ENCODE data around the gene PID1.
"Not testable (repeated sequence)": the region's sequence is repeated elsewhere in the genome, so short reads cannot be mapped to it uniquely, and the experiment has no call there.

PID1 gene

GRCh38 chr2:229206548-229206947 lies 64.5 kb downstream of the PID1 start:
- no peak for DNase-seq

- no peak for DNase-seq
Observed at GRCh38 chr2:229205704-229206103, 65.4 kb downstream of the PID1 start.

GRCh38 chr2:229202646-229203045 lies 68.4 kb downstream of the PID1 start:
- no peak for DNase-seq

- DNase-seq: no peak
Observed at GRCh38 chr2:229201521-229201920, 69.6 kb downstream of the PID1 start.

- DNase-seq: no peak
Observed at GRCh38 chr2:229199267-229199666, 71.8 kb downstream of the PID1 start.

- no peak for DNase-seq
Observed at GRCh38 chr2:229196448-229196847, 74.6 kb downstream of the PID1 start.

GRCh38 chr2:229195346-229195947 lies 75.6 kb downstream of the PID1 start:
- no peak for DNase-seq

GRCh38 chr2:229193281-229193680 lies 77.8 kb downstream of the PID1 start:
- DNase-seq: no peak

GRCh38 chr2:229191413-229191812 lies 79.7 kb downstream of the PID1 start:
- DNase-seq: no peak

GRCh38 chr2:229187123-229187522 lies 84.0 kb downstream of the PID1 start:
- not testable (repeated sequence) for DNase-seq

GRCh38 chr2:229181641-229182040 lies 89.4 kb downstream of the PID1 start:
- no peak for DNase-seq

- no peak for DNase-seq
Observed at GRCh38 chr2:229180658-229181057, 90.4 kb downstream of the PID1 start.

GRCh38 chr2:229179628-229180027 lies 91.5 kb downstream of the PID1 start:
- no peak for DNase-seq

GRCh38 chr2:229178706-229179105 lies 92.4 kb downstream of the PID1 start:
- no peak for DNase-seq

GRCh38 chr2:229178117-229178516 lies 93.0 kb downstream of the PID1 start:
- DNase-seq: no peak

GRCh38 chr2:229176136-229176535 lies 95.0 kb downstream of the PID1 start:
- DNase-seq: no peak

GRCh38 chr2:229175497-229175863 lies 95.6 kb downstream of the PID1 start:
- no peak for DNase-seq

- no peak for DNase-seq
Observed at GRCh38 chr2:229174794-229175496, 96.1 kb downstream of the PID1 start.

- DNase-seq: no peak
Observed at GRCh38 chr2:229173825-229174359, 97.2 kb downstream of the PID1 start.

- DNase-seq: no peak
Observed at GRCh38 chr2:229170916-229171315, 100.2 kb downstream of the PID1 start.

- DNase-seq: no peak
Observed at GRCh38 chr2:229170171-229170570, 100.9 kb downstream of the PID1 start.

- DNase-seq: no peak
Observed at GRCh38 chr2:229169751-229170150, 101.3 kb downstream of the PID1 start.

- no peak for DNase-seq
Observed at GRCh38 chr2:229164545-229165249, 106.4 kb downstream of the PID1 start.

GRCh38 chr2:229163893-229164292 lies 107.2 kb downstream of the PID1 start:
- no peak for DNase-seq
